Neural cell (in vitro differentiated cells): ENCODE measurements around the gene ZC3HAV1L. TPM values are rescaled to one million over a fixed set of nuclear protein-coding genes. Genes with fewer than 3 reads are reported as not detected.
A peak's percentile ranks its signal among the peaks of the same experiment; 100 is the strongest.

Experiments used
- H2AFZ ChIP-seq: fragments of 200-600, 300-800 bp; sonication (generic), shearing (Covaris generic); 2 replicates; pipeline ENCODE4 v1.6.0; 2014; ENCODE audit warnings: low read depth, mild to moderate bottlenecking, antibody characterized with exemption, low read length, moderate library complexity
- H3F3A ChIP-seq: fragments of 200-600 bp; shearing (Covaris generic); 2 replicates; pipeline ENCODE4 v1.6.1; 2016; ENCODE audit warnings: mild to moderate bottlenecking, moderate library complexity, mixed read lengths, antibody characterized with exemption, low read length; ENCODE audit not compliant: insufficient read depth, poor library complexity, severe bottlenecking
- H3K27ac ChIP-seq: fragments of 200-600, 300-800 bp; sonication (generic), shearing (Covaris generic); 2 replicates; pipeline ENCODE4 v1.5.1; 2014; ENCODE audit warnings: mild to moderate bottlenecking, low read length, moderate library complexity
- H3K27me3 ChIP-seq: fragments of 300-800, 200-600 bp; sonication (generic), shearing (Covaris generic); 2 replicates; pipeline ENCODE4 v1.6.0; 2014; ENCODE audit warnings: mild to moderate bottlenecking, low read depth, low read length, moderate library complexity; ENCODE audit not compliant: insufficient read depth
- H3K36me3 ChIP-seq: fragments of 300-800, 200-600 bp; sonication (generic), shearing (Covaris generic); 2 replicates; pipeline ENCODE4 v1.5.1; 2014; ENCODE audit warnings: mild to moderate bottlenecking, antibody characterized with exemption, low read length, moderate library complexity; ENCODE audit not compliant: insufficient read depth
- H3K4me2 ChIP-seq: fragments of 300-800, 200-600 bp; sonication (generic), shearing (Covaris generic); 2 replicates; pipeline ENCODE4 v1.6.0; 2014; ENCODE audit warnings: mild to moderate bottlenecking, low read length
- H3K4me3 ChIP-seq: fragments of 300-800, 200-600 bp; sonication (generic), shearing (Covaris generic); 2 replicates; pipeline ENCODE4 v1.5.1; 2014; ENCODE audit warnings: mild to moderate bottlenecking, low read length, moderate library complexity
- H3K79me2 ChIP-seq: fragments of 200-600 bp; shearing (Covaris generic); replicated peaks from 2 replicates; pipeline ENCODE4 v1.6.0; 2014; ENCODE audit warnings: mild to moderate bottlenecking, low read length, moderate library complexity; ENCODE audit not compliant: insufficient read depth
- H3K9ac ChIP-seq: fragments of 300-800, 200-600 bp; sonication (generic), shearing (Covaris generic); 2 replicates; pipeline ENCODE4 v1.6.1; 2016; ENCODE audit warnings: mild to moderate bottlenecking, low read length, mixed read lengths
- H3K9me2 ChIP-seq: fragments of 200-600 bp; shearing (Covaris generic); 2 replicates; pipeline ENCODE4 v1.6.1; 2016; ENCODE audit warnings: mild to moderate bottlenecking, low read length, mixed read lengths; ENCODE audit not compliant: insufficient read depth
- H3K9me3 ChIP-seq: fragments of 200-600, 300-800 bp; sonication (generic), shearing (Covaris generic); 2 replicates; pipeline ENCODE4 v1.6.1; 2016; ENCODE audit warnings: mild to moderate bottlenecking, mixed run types, low read length, moderate library complexity, mixed read lengths
- H4K20me1 ChIP-seq: fragments of 200-600 bp; shearing (Covaris generic); 2 replicates; pipeline ENCODE4 v1.6.1; 2016; ENCODE audit warnings: mild to moderate bottlenecking, mixed run types; ENCODE audit not compliant: insufficient read depth
- EP300 ChIP-seq: fragments of 450-650 bp; conservative IDR thresholded peaks from 2 replicates; pipeline ENCODE4 v1.6.1; 2014; ENCODE audit warnings: antibody characterized with exemption, mild to moderate bottlenecking, moderate library complexity; ENCODE audit not compliant: poor library complexity, severe bottlenecking
- EZH2 ChIP-seq: fragments of 200-600, 300-800 bp; shearing (Covaris generic), sonication (generic); IDR thresholded peaks from 2 replicates; pipeline ENCODE4 v1.6.1; 2014; ENCODE audit warnings: antibody characterized with exemption, low read length, borderline replicate concordance, mild to moderate bottlenecking; ENCODE audit not compliant: insufficient read depth, poor library complexity, severe bottlenecking
- MXI1 ChIP-seq: fragments of 450-650 bp; conservative IDR thresholded peaks from 2 replicates; pipeline ENCODE4 v1.6.1; 2014; ENCODE audit warnings: antibody characterized with exemption, mild to moderate bottlenecking; ENCODE audit not compliant: poor library complexity, severe bottlenecking
- POLR2AphosphoS5 ChIP-seq: IDR thresholded peaks from 2 replicates; pipeline ENCODE4 v1.6.1; 2012
- RAD21 ChIP-seq: fragments of 450-650 bp; conservative IDR thresholded peaks from 2 replicates; pipeline ENCODE4 v1.6.1; 2014; ENCODE audit warnings: antibody characterized with exemption, mild to moderate bottlenecking, moderate library complexity
- SMC3 ChIP-seq: fragments of 450-650 bp; conservative IDR thresholded peaks from 2 replicates; pipeline ENCODE4 v1.6.1; 2014; ENCODE audit warnings: antibody characterized with exemption, mild to moderate bottlenecking, moderate library complexity; ENCODE audit not compliant: poor library complexity
- TAF1 ChIP-seq: IDR thresholded peaks from 2 replicates; pipeline ENCODE4 v1.6.1; 2012; ENCODE audit warnings: low read depth
- polyA plus RNA-seq: library from polyadenylated mRNA; depleted of rRNA; stranded (reverse); fragments of >200 nt; gene quantifications from 2 replicates; pipeline ENCODE4 v1.2.3, GENCODE V29; 2014
- TF ChIP-seq, protein P1 (sequence below): fragments of 450-650 bp; IDR thresholded peaks from 2 replicates; pipeline ENCODE4 v1.5.1; 2014; ENCODE audit warnings: antibody characterized with exemption, mild to moderate bottlenecking, moderate library complexity; ENCODE audit not compliant: poor library complexity, severe bottlenecking
- TF ChIP-seq, protein P2 (sequence below): IDR thresholded peaks from 2 replicates; pipeline ENCODE4 v1.6.1; 2012; ENCODE audit warnings: borderline replicate concordance

ZC3HAV1L gene
- polyA plus RNA-seq, 1 donor from 2014 or later = not detected

DNA sequence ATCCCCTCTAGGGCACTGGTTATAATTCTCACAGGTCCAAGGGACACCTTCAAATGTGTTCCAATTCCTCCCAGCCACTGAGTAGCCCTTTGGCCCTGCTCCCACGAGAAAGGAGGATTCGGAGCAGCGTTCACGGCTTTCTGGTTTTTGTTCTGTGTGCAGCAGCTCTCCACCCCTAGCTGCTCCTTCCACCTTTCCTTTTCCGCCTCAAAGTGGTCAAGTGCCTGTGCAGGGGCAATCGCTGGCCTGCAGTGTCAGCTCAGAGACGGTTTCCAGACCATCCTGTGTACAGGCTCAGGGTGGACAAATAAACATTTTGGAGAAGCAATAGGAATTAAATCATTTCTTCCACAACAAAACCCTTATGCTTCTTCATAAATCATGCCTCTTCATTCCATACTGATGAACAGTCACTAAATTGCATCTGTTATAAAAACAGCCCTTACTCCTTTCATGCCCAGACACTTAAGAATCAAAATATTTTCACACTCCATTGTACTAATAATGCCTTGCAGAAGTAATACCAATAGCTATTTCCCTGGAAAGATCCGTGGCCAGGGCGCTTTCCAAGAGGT is 55.8 kb downstream of the ZC3HAV1L start:
- Histone ChIP-seq H4K20me1 (no peaks in the 10 kb centered on the region), H3K9me3 (no peaks in the 10 kb centered on the region), H3K9me2 (no peaks in the 10 kb centered on the region), H3K27me3 (no peaks in the 10 kb centered on the region), H3K36me3 (no peaks in the 10 kb centered on the region), H3K79me2 (peaks cover 57% of the 10 kb centered on the region), H3K4me2 (peak overlapping the region; percentile 96), H2AFZ (peak overlapping the region; percentile 43), H3K9ac (peak overlapping the region; percentile 95), H3F3A (peaks cover 4% of the 10 kb centered on the region), H3K4me3 (peak overlapping the region; percentile 71), H3K27ac (peak overlapping the region; percentile 92)
- TF ChIP-seq, protein P1, sequence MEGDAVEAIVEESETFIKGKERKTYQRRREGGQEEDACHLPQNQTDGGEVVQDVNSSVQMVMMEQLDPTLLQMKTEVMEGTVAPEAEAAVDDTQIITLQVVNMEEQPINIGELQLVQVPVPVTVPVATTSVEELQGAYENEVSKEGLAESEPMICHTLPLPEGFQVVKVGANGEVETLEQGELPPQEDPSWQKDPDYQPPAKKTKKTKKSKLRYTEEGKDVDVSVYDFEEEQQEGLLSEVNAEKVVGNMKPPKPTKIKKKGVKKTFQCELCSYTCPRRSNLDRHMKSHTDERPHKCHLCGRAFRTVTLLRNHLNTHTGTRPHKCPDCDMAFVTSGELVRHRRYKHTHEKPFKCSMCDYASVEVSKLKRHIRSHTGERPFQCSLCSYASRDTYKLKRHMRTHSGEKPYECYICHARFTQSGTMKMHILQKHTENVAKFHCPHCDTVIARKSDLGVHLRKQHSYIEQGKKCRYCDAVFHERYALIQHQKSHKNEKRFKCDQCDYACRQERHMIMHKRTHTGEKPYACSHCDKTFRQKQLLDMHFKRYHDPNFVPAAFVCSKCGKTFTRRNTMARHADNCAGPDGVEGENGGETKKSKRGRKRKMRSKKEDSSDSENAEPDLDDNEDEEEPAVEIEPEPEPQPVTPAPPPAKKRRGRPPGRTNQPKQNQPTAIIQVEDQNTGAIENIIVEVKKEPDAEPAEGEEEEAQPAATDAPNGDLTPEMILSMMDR = no peak
- TF ChIP-seq MXI1 (no peak), EZH2 (no peak), TAF1 (no peak), POLR2AphosphoS5 (peak; percentile 14), RAD21 (no peak), SMC3 (no peak), EP300 (no peak)
- TF ChIP-seq, protein P2, sequence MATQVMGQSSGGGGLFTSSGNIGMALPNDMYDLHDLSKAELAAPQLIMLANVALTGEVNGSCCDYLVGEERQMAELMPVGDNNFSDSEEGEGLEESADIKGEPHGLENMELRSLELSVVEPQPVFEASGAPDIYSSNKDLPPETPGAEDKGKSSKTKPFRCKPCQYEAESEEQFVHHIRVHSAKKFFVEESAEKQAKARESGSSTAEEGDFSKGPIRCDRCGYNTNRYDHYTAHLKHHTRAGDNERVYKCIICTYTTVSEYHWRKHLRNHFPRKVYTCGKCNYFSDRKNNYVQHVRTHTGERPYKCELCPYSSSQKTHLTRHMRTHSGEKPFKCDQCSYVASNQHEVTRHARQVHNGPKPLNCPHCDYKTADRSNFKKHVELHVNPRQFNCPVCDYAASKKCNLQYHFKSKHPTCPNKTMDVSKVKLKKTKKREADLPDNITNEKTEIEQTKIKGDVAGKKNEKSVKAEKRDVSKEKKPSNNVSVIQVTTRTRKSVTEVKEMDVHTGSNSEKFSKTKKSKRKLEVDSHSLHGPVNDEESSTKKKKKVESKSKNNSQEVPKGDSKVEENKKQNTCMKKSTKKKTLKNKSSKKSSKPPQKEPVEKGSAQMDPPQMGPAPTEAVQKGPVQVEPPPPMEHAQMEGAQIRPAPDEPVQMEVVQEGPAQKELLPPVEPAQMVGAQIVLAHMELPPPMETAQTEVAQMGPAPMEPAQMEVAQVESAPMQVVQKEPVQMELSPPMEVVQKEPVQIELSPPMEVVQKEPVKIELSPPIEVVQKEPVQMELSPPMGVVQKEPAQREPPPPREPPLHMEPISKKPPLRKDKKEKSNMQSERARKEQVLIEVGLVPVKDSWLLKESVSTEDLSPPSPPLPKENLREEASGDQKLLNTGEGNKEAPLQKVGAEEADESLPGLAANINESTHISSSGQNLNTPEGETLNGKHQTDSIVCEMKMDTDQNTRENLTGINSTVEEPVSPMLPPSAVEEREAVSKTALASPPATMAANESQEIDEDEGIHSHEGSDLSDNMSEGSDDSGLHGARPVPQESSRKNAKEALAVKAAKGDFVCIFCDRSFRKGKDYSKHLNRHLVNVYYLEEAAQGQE = peak; percentile 80

DNA sequence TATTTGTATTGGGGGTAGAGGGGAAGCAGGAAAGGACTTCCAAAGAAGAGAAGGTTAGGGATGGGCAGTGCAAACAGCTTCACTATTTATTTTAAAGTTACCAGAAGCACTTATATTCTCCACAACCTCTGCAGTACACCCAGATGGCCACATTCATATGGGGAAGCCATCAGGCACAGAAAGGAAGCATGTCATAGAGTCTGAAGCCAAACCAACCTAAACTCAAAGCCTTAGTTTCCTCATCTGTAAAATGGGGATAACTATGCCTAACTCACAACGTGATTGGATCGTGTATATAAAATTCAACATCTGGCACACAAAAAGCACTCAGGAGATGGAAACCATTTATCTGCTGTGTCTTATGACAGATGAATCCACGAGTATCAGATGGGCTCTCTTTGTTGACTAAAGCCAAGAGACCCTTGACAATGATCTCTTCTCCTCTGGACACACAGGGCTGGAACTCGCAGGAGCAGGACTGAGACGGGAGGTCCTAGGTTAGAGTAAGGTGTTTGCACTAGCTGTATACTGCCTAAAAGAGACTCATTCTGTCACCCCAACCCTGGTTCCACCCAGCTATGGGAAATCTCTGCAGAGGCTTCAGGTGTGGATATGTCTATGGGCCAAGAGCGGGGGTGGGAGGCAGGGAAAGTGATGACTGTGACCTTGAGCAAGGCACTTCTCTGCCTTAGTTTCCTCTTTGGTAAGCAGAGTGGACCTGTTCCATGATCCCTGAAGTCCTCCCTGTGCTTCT is 56.4 kb downstream of the ZC3HAV1L start:
- H3K9ac ChIP-seq = peak overlapping the region; percentile 95

More for the DNA sequence above, 56.4 kb downstream of the ZC3HAV1L start:
- H3K27ac ChIP-seq = peak overlapping the region; percentile 92
- peak overlapping the region; percentile 71 for H3K4me3 ChIP-seq
- H3K79me2 ChIP-seq = peaks cover 63% of the 10 kb centered on the region
- no peaks in the 10 kb centered on the region for H3K9me2 ChIP-seq
- no peaks in the 10 kb centered on the region for H3K9me3 ChIP-seq
- peak overlapping the region; percentile 96 for H3K4me2 ChIP-seq
- TF ChIP-seq, protein P2 = no peak
- TF ChIP-seq, protein P1 = peak; percentile 39
- peaks cover 4% of the 10 kb centered on the region for H3F3A ChIP-seq
- H2AFZ ChIP-seq = no peak overlapping the region
- H3K27me3 ChIP-seq = no peaks in the 10 kb centered on the region
- H3K36me3 ChIP-seq = no peaks in the 10 kb centered on the region
- H4K20me1 ChIP-seq = no peaks in the 10 kb centered on the region
